ENCODE results near the gene GHRL. TPM values are rescaled to one million over a fixed set of nuclear protein-coding genes. Genes with fewer than 3 reads are reported as not detected.
A peak's percentile ranks its signal among the peaks of the same experiment; 100 is the strongest.
"Not testable (repeated sequence)": the region's sequence is repeated elsewhere in the genome, so short reads cannot be mapped to it uniquely, and the experiment has no call there.

GHRL gene
- total and polyA plus RNA-seq, 7 donors = 0.54 to 1.5 (median 0.71) TPM; not detected in 4

DNA sequence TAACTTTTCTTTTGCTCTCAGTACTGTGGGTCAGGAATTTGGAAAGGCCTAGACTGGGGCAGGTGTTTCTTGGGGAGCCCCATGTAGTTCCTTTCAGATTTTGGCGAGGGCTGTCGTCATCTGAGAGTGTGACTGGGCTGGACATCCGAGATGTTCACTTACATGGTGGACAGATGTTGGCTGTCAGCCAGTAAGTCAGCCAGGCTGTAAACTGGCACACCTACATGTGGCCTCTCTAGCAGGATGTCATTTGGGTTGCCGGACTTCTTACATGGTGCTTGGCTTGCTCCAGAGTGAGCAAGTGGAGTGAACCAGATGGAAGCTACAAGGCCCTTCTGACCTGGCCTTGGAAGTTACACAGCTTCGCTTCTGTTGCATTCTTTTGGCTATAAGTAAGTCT, 23.8 kb downstream of the GHRL start:
- Histone ChIP-seq H3K36me3 (peaks cover 12 to 51% (median 16%) of the 10 kb centered on the region in 4 donors), H3K4me1 (peaks cover 0 to 33% (median 18%) of the 10 kb centered on the region in 4 donors), H3K9me3 (no peaks in the 10 kb centered on the region), H3K27me3 (no peaks in the 10 kb centered on the region), H3K4me3 (no peak overlapping the region), H3K27ac (no peak overlapping the region)
- no peak for DNase-seq
- intact Hi-C loops (cut with DNase I) = no loop called here
- WGBS, 2 donors = 80 to 90% methylated on average over 5 of the region's 5 CpGs
- TF ChIP-seq CTCF (IDR thresholded peaks at IDR 0.05) = no peak
- no peak for TF ChIP-seq POLR2A (IDR thresholded peaks at IDR 0.05)
- TF ChIP-seq POLR2AphosphoS5 (IDR thresholded peaks at IDR 0.05) = no peak
- no peak for TF ChIP-seq EP300 (IDR thresholded peaks at IDR 0.05)

- no peak overlapping the region for H3K27ac ChIP-seq
- H3K4me3 ChIP-seq = no peak overlapping the region
- no peaks in the 10 kb centered on the region for H3K27me3 ChIP-seq
- no peaks in the 10 kb centered on the region for H3K9me3 ChIP-seq
- peaks cover 0 to 33% (median 14%) of the 10 kb centered on the region in 4 donors for H3K4me1 ChIP-seq
- intact Hi-C loops (cut with DNase I) = no loop called here
- peaks cover 12 to 51% (median 16%) of the 10 kb centered on the region in 4 donors for H3K36me3 ChIP-seq
- TF ChIP-seq POLR2AphosphoS5 (IDR thresholded peaks at IDR 0.05) = no peak
- TF ChIP-seq POLR2A (IDR thresholded peaks at IDR 0.05) = no peak
- TF ChIP-seq EP300 (IDR thresholded peaks at IDR 0.05) = no peak
- no peak for TF ChIP-seq CTCF (IDR thresholded peaks at IDR 0.05)
- no peak for DNase-seq
Observed at GRCh38 chr3:10268116-10268515, 24.6 kb downstream of the GHRL start.

- H3K27ac ChIP-seq; H3K9me3 ChIP-seq; intact Hi-C loops (cut with DNase I); H3K27me3 ChIP-seq; H3K4me3 ChIP-seq: not testable (repeated sequence)
- Histone ChIP-seq H3K36me3 (peaks cover 12 to 43% (median 14%) of the 10 kb centered on the region in 4 donors), H3K4me1 (peaks cover 0 to 29% (median 11%) of the 10 kb centered on the region in 4 donors)
- peak; percentile 29 for DNase-seq
- WGBS, 2 donors = 88 to 91% methylated on average over 7 of the region's 7 CpGs
Observed at GRCh38 chr3:10266936-10267335, 25.8 kb downstream of the GHRL start.

DNA sequence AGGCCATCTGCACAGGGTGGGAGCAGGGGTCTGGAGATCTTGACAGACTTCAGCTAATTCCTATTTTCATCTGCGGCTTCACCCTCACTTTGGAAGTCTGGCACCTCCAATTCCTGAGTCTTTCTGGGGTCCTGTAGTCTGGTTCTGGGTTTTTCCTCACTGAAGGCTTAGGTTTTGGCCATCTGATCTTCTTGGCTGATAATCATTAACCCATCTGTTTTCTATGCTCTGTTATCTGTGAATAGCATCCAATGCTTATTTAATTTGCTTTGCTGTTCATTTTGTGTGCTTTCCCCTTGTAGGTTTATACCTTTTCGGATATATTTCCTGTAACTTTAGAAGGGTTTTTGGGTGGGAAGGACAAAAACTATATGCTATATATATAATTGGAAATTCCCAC, 26.9 kb downstream of the GHRL start:
- Histone ChIP-seq H3K27ac (no peak overlapping the region), H3K4me1 (peaks cover 0 to 29% (median 11%) of the 10 kb centered on the region in 4 donors), H3K27me3 (no peaks in the 10 kb centered on the region), H3K9me3 (no peaks in the 10 kb centered on the region), H3K36me3 (peaks cover 7 to 43% (median 8%) of the 10 kb centered on the region in 4 donors), H3K4me3 (no peak overlapping the region)
- peak; percentile 12 for DNase-seq
- WGBS, 2 donors = 88 to 95% methylated on average over 2 of the region's 2 CpGs
- intact Hi-C loops (cut with DNase I) = no loop called here
- TF ChIP-seq POLR2AphosphoS5 (IDR thresholded peaks at IDR 0.05) (no peak), EP300 (IDR thresholded peaks at IDR 0.05) (no peak), POLR2A (IDR thresholded peaks at IDR 0.05) (no peak), CTCF (IDR thresholded peaks at IDR 0.05) (no peak)

- Histone ChIP-seq H3K9me3 (no peaks in the 10 kb centered on the region), H3K4me3 (peak overlapping the region in 3 of 4 donors; percentile 8 to 23 (median 17)), H3K27me3 (no peaks in the 10 kb centered on the region), H3K36me3 (peaks cover 0 to 52% (median 6%) of the 10 kb centered on the region in 4 donors), H3K27ac (peak overlapping the region; percentile 21 to 67 (median 52)), H3K4me1 (peaks cover 0 to 29% (median 11%) of the 10 kb centered on the region in 4 donors)
- no peak for TF ChIP-seq POLR2A (IDR thresholded peaks at IDR 0.05)
- TF ChIP-seq CTCF (IDR thresholded peaks at IDR 0.05) = peak in 3 of 4 experiments; percentile 14 to 58 (median 41)
- DNase-seq = peak; percentile 57
- intact Hi-C loops (cut with DNase I) = no loop called here
- WGBS, 2 donors = 59 to 80% methylated on average over 12 of the region's 12 CpGs
Observed at GRCh38 chr3:10263646-10264363, 28.9 kb downstream of the GHRL start.

All from sigmoid colon (tissue), 7 donors.